GM21360 (cell line): Measurements from ENCODE around the gene ECEL1.

Experiments
- ATAC-seq: cut with Tn5 transposase; IDR thresholded peaks from one replicate; pipeline ENCODE4 v1.9.1; 2021; ENCODE audit warnings: mild to moderate bottlenecking, moderate library complexity; ENCODE audit not compliant: unreplicated experiment

The ECEL1 gene

GRCh38 chr2:232485757-232486557 lies 1.7 kb downstream of the ECEL1 start:
- no peak for ATAC-seq

- no peak for ATAC-seq
Measured at GRCh38 chr2:232485348-232485756, 2.3 kb downstream of the ECEL1 start.

GRCh38 chr2:232484628-232485347 lies 2.8 kb downstream of the ECEL1 start:
- no peak for ATAC-seq

GRCh38 chr2:232483923-232484627 lies 3.6 kb downstream of the ECEL1 start:
- no peak for ATAC-seq

GRCh38 chr2:232483311-232483922 lies 4.2 kb downstream of the ECEL1 start:
- ATAC-seq, result no peak

- ATAC-seq, result no peak
Measured at GRCh38 chr2:232482301-232483238, 5.1 kb downstream of the ECEL1 start.

- ATAC-seq, result no peak
Measured at GRCh38 chr2:232481322-232482140, 6.1 kb downstream of the ECEL1 start.

- ATAC-seq, result no peak
Measured at GRCh38 chr2:232480201-232481190, 7.1 kb downstream of the ECEL1 start.

GRCh38 chr2:232479341-232480200 lies 8.1 kb downstream of the ECEL1 start:
- ATAC-seq, result no peak

- no peak for ATAC-seq
Measured at GRCh38 chr2:232478571-232479340, 8.9 kb downstream of the ECEL1 start.

- ATAC-seq, result no peak
Measured at GRCh38 chr2:232477751-232478510, 9.7 kb downstream of the ECEL1 start.

- ATAC-seq, result no peak
Measured at GRCh38 chr2:232476791-232477190, 10.8 kb downstream of the ECEL1 start.

GRCh38 chr2:232476045-232476444 lies 11.6 kb downstream of the ECEL1 start:
- no peak for ATAC-seq

GRCh38 chr2:232473467-232473890 lies 14.2 kb downstream of the ECEL1 start:
- ATAC-seq, result no peak

- ATAC-seq, result no peak
Measured at GRCh38 chr2:232466221-232466620, 21.4 kb downstream of the ECEL1 start.

GRCh38 chr2:232465061-232465460 lies 22.6 kb downstream of the ECEL1 start:
- ATAC-seq, result no peak
